ENCODE measurements around the gene TIMM8A. TPM values are rescaled to one million over a fixed set of nuclear protein-coding genes. Genes with fewer than 3 reads are reported as not detected.

Gene TIMM8A
- total RNA-seq, 5 donors from 2014 or later (not counting 1 experiment from before 2014, with no cell fraction given) = 5.1 to 11.4 (median 9.8) TPM

GRCh38 chrX:101385026-101385684, 36.6 kb upstream of the TIMM8A start:
- no peaks in the 10 kb centered on the region for H3K9me3 Mint-ChIP-seq
- no peak overlapping the region for H3K27ac Mint-ChIP-seq
- H3K4me3 Mint-ChIP-seq = peak overlapping the region in 1 of 3 donors; percentile 76
- Histone ChIP-seq H3K27ac (ENCODE audit: low read length) (no peak overlapping the region), H3K9me3 (no peaks in the 10 kb centered on the region), H3K36me3 (ENCODE audit: control insufficient read depth in 2 of 2, extremely low read depth in 1 of 2, insufficient read depth in 1 of 2, low read length in 1 of 2) (no peaks in the 10 kb centered on the region), H3K27me3 (replicated peaks in 1 of 2; ENCODE audit: control insufficient read depth in 2 of 2, extremely low read depth in 1 of 2, insufficient read depth in 2 of 2, low read length in 1 of 2) (no peaks in the 10 kb centered on the region), H3K4me1 (ENCODE audit: control insufficient read depth in 1 of 2, extremely low read depth in 1 of 2, insufficient read depth in 2 of 2, low read length in 2 of 2) (no peaks in the 10 kb centered on the region), H3K4me3 (ENCODE audit: control insufficient read depth in 1 of 2, extremely low read depth in 1 of 2, low read length in 1 of 2) (no peak overlapping the region)
- WGBS (ENCODE audit: insufficient coverage) = 86% methylated on average over 3 of the region's 7 CpGs
- peaks cover 0 to 3% (median under 1%) of the 10 kb centered on the region in 3 donors for H3K4me1 Mint-ChIP-seq
- ATAC-seq (replicated peaks in 1 of 4) (no peak), DNase-seq (no peak)
- CTCF ChIA-PET = no interaction called here
- H3K27me3 Mint-ChIP-seq = peaks cover 0 to 4% of the 10 kb centered on the region in 2 donors
- POLR2A ChIA-PET = no interaction called here
- H3K36me3 Mint-ChIP-seq = no peaks in the 10 kb centered on the region

DNA sequence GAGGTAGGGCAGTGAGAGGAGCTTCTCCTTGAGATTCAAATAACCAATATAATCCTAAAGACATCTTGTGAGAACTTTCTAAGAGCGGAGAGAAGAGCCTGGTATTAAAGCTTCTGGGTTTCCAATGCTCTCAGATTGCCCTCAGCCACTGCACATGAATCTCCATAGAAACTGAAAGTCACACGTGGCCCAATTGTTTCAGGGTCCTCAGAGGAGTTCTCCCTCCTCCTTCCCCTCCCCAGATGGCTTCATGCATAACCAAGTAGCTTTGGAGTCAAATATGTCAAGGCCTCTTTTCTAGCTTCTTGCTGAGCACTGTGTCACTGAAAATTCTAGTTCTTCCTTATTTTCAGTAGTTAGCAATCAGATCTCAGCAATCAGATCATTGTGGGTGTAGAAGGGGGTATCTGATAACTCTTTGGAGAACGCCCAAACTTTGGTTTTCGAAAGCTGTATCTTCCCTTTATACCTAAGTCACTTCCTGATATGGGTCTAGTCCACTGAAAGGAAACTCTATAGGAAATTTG, 35.2 kb upstream of the TIMM8A start:
- H3K27ac Mint-ChIP-seq = no peak overlapping the region
- no peak overlapping the region for H3K4me3 ChIP-seq (ENCODE audit: control insufficient read depth in 1 of 2, extremely low read depth in 1 of 2, low read length in 1 of 2)
- H3K27ac ChIP-seq (ENCODE audit: low read length) = no peak overlapping the region
- H3K27me3 Mint-ChIP-seq = peaks cover 0 to 11% of the 10 kb centered on the region in 2 donors
- POLR2A ChIA-PET = no interaction called here
- no peaks in the 10 kb centered on the region for H3K27me3 ChIP-seq (replicated peaks in 1 of 2; ENCODE audit: control insufficient read depth in 2 of 2, extremely low read depth in 1 of 2, insufficient read depth in 2 of 2, low read length in 1 of 2)
- peaks cover 0 to 3% (median 0%) of the 10 kb centered on the region in 3 donors for H3K4me1 Mint-ChIP-seq
- ATAC-seq (replicated peaks in 1 of 4) = no peak
- no peaks in the 10 kb centered on the region for H3K4me1 ChIP-seq (ENCODE audit: control insufficient read depth in 1 of 2, extremely low read depth in 1 of 2, insufficient read depth in 2 of 2, low read length in 2 of 2)
- H3K4me3 Mint-ChIP-seq = no peak overlapping the region
- WGBS (ENCODE audit: insufficient coverage) = 20% methylated on average over 1 of the region's 4 CpGs
- no peaks in the 10 kb centered on the region for H3K36me3 ChIP-seq (ENCODE audit: control insufficient read depth in 2 of 2, extremely low read depth in 1 of 2, insufficient read depth in 1 of 2, low read length in 1 of 2)
- DNase-seq = no peak
- no peaks in the 10 kb centered on the region for H3K36me3 Mint-ChIP-seq
- CTCF ChIA-PET = interaction anchor here in 1 of 2 donors (0.6 kb wide), 2 partner anchors 8 to 26 kb away, joined by 3 to 4 read pairs; no protein-coding TSS in a partner anchor
- H3K9me3 ChIP-seq = no peaks in the 10 kb centered on the region
- H3K9me3 Mint-ChIP-seq = no peaks in the 10 kb centered on the region

DNA sequence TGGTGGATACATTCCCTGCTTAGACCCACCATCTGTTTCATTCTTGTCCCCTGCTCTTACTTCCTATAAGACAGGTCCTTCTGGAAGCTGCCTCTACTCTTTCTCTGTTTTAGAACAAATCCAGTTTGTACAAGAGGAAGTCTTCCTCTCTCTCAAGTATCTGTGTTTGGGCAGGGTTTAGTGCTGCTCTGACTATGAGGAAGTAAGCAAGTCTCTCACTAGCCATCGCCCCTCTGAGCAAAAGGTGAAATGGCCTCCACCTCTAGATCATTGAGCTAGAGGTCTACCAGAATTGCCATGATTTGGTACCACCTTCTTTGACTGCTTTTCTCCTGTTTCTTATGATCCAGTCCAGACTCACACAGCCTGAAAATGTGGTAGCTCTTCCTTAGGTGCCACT, 29.0 kb upstream of the TIMM8A start:
- Mint-ChIP-seq H3K27ac (no peak overlapping the region), H3K36me3 (no peaks in the 10 kb centered on the region), H3K4me1 (no peaks in the 10 kb centered on the region), H3K27me3 (peaks cover 0 to 23% of the 10 kb centered on the region in 2 donors), H3K9me3 (no peaks in the 10 kb centered on the region), H3K4me3 (no peak overlapping the region)
- H3K4me1 ChIP-seq (ENCODE audit: control insufficient read depth in 1 of 2, extremely low read depth in 1 of 2, insufficient read depth in 2 of 2, low read length in 2 of 2) = no peaks in the 10 kb centered on the region
- POLR2A ChIA-PET = interaction anchor here in 1 of 2 donors (0.9 kb wide), 1 partner anchor 15 kb away, joined by 3 read pairs; no protein-coding TSS in a partner anchor
- ATAC-seq (replicated peaks in 1 of 4) (no peak), DNase-seq (no peak)
- no peaks in the 10 kb centered on the region for H3K27me3 ChIP-seq (replicated peaks in 1 of 2; ENCODE audit: control insufficient read depth in 2 of 2, extremely low read depth in 1 of 2, insufficient read depth in 2 of 2, low read length in 1 of 2)
- no CpG with 5 or more reads among the region's 1 CpG for WGBS (ENCODE audit: insufficient coverage)
- H3K9me3 ChIP-seq = no peaks in the 10 kb centered on the region
- H3K27ac ChIP-seq (ENCODE audit: low read length) = no peak overlapping the region
- no peak overlapping the region for H3K4me3 ChIP-seq (ENCODE audit: control insufficient read depth in 1 of 2, extremely low read depth in 1 of 2, low read length in 1 of 2)
- H3K36me3 ChIP-seq (ENCODE audit: control insufficient read depth in 2 of 2, extremely low read depth in 1 of 2, insufficient read depth in 1 of 2, low read length in 1 of 2) = no peaks in the 10 kb centered on the region
- CTCF ChIA-PET = interaction anchor here in 1 of 2 donors (0.9 kb wide), 1 partner anchor 9 kb away, joined by 3 read pairs; no protein-coding TSS in a partner anchor

- no peaks in the 10 kb centered on the region for H3K4me1 ChIP-seq (ENCODE audit: control insufficient read depth in 1 of 2, extremely low read depth in 1 of 2, insufficient read depth in 2 of 2, low read length in 2 of 2)
- H3K4me3 ChIP-seq (ENCODE audit: control insufficient read depth in 1 of 2, extremely low read depth in 1 of 2, low read length in 1 of 2) = no peak overlapping the region
- Mint-ChIP-seq H3K36me3 (no peaks in the 10 kb centered on the region), H3K9me3 (no peaks in the 10 kb centered on the region), H3K27me3 (peaks cover 0 to 34% of the 10 kb centered on the region in 2 donors), H3K27ac (no peak overlapping the region), H3K4me1 (peaks cover 0 to 4% (median 0%) of the 10 kb centered on the region in 3 donors), H3K4me3 (no peak overlapping the region)
- DNase-seq = no peak
- WGBS (ENCODE audit: insufficient coverage) = 29% methylated on average over 1 of the region's 3 CpGs
- no peak overlapping the region for H3K27ac ChIP-seq (ENCODE audit: low read length)
- no peak for ATAC-seq (replicated peaks in 1 of 4)
- POLR2A ChIA-PET = no interaction called here
- no peaks in the 10 kb centered on the region for H3K36me3 ChIP-seq (ENCODE audit: control insufficient read depth in 2 of 2, extremely low read depth in 1 of 2, insufficient read depth in 1 of 2, low read length in 1 of 2)
- CTCF ChIA-PET = no interaction called here
- H3K27me3 ChIP-seq (replicated peaks in 1 of 2; ENCODE audit: control insufficient read depth in 2 of 2, extremely low read depth in 1 of 2, insufficient read depth in 2 of 2, low read length in 1 of 2) = no peaks in the 10 kb centered on the region
- no peaks in the 10 kb centered on the region for H3K9me3 ChIP-seq
These were observed 22.5 kb upstream of the TIMM8A start for GRCh38 chrX:101370888-101371504.

- H3K27ac ChIP-seq (ENCODE audit: low read length) = no peak overlapping the region
- no peaks in the 10 kb centered on the region for H3K36me3 ChIP-seq (ENCODE audit: control insufficient read depth in 2 of 2, extremely low read depth in 1 of 2, insufficient read depth in 1 of 2, low read length in 1 of 2)
- H3K9me3 Mint-ChIP-seq = no peaks in the 10 kb centered on the region
- H3K4me3 ChIP-seq (ENCODE audit: control insufficient read depth in 1 of 2, extremely low read depth in 1 of 2, low read length in 1 of 2) = no peak overlapping the region
- no peak for DNase-seq
- no peaks in the 10 kb centered on the region for H3K27me3 ChIP-seq (replicated peaks in 1 of 2; ENCODE audit: control insufficient read depth in 2 of 2, extremely low read depth in 1 of 2, insufficient read depth in 2 of 2, low read length in 1 of 2)
- no peaks in the 10 kb centered on the region for H3K4me1 ChIP-seq (ENCODE audit: control insufficient read depth in 1 of 2, extremely low read depth in 1 of 2, insufficient read depth in 2 of 2, low read length in 2 of 2)
- no peak overlapping the region for H3K4me3 Mint-ChIP-seq
- ChIA-PET CTCF (no interaction called here), POLR2A (interaction anchor here in 1 of 2 donors (0.6 kb wide), 1 partner anchor 577 kb away, joined by 4 read pairs; no protein-coding TSS in a partner anchor)
- no peak overlapping the region for H3K27ac Mint-ChIP-seq
- WGBS (ENCODE audit: insufficient coverage) = no CpG with 5 or more reads among the region's 6 CpGs
- peaks cover 0 to 4% (median 0%) of the 10 kb centered on the region in 3 donors for H3K4me1 Mint-ChIP-seq
- H3K36me3 Mint-ChIP-seq = no peaks in the 10 kb centered on the region
- ATAC-seq (replicated peaks in 1 of 4) = no peak
- no peaks in the 10 kb centered on the region for H3K9me3 ChIP-seq
- H3K27me3 Mint-ChIP-seq = peaks cover 0 to 25% of the 10 kb centered on the region in 2 donors
These were observed 21.1 kb upstream of the TIMM8A start for GRCh38 chrX:101369687-101370086.

DNA sequence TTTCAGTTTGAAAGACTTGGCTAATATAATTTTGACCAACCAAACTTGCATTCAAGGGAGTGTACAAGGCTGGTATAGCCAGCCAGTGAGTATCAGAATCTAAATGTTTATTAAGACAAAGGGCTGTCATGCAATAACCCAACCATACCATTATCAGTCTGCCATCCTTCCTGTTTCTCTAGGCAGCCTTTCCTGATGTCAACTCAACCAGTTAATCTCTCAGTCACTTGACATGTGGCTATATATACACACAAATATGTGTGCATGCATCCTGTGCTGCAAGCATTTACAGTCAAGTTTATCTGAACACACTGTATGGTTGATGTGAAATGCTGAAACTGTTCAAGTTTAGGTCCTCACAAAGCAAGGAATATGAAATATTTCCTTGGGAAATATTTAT, 20.3 kb upstream of the TIMM8A start:
- no peak overlapping the region for H3K4me3 Mint-ChIP-seq

More for the DNA sequence above, 20.3 kb upstream of the TIMM8A start:
- ChIA-PET CTCF (interaction anchor here in 1 of 2 donors (1.0 kb wide), 1 partner anchor 9 kb away, joined by 3 read pairs; no protein-coding TSS in a partner anchor), POLR2A (no interaction called here)
- no peak overlapping the region for H3K27ac Mint-ChIP-seq
- Histone ChIP-seq H3K4me3 (ENCODE audit: control insufficient read depth in 1 of 2, extremely low read depth in 1 of 2, low read length in 1 of 2) (no peak overlapping the region), H3K36me3 (ENCODE audit: control insufficient read depth in 2 of 2, extremely low read depth in 1 of 2, insufficient read depth in 1 of 2, low read length in 1 of 2) (no peaks in the 10 kb centered on the region), H3K27me3 (replicated peaks in 1 of 2; ENCODE audit: control insufficient read depth in 2 of 2, extremely low read depth in 1 of 2, insufficient read depth in 2 of 2, low read length in 1 of 2) (no peaks in the 10 kb centered on the region), H3K27ac (ENCODE audit: low read length) (no peak overlapping the region), H3K9me3 (no peaks in the 10 kb centered on the region), H3K4me1 (ENCODE audit: control insufficient read depth in 1 of 2, extremely low read depth in 1 of 2, insufficient read depth in 2 of 2, low read length in 2 of 2) (no peaks in the 10 kb centered on the region)
- ATAC-seq (replicated peaks in 1 of 4) (no peak), DNase-seq (no peak)
- H3K9me3 Mint-ChIP-seq = no peaks in the 10 kb centered on the region
- peaks cover 0 to 18% of the 10 kb centered on the region in 2 donors for H3K27me3 Mint-ChIP-seq
- peaks cover 0 to 4% (median 0%) of the 10 kb centered on the region in 3 donors for H3K4me1 Mint-ChIP-seq
- no peaks in the 10 kb centered on the region for H3K36me3 Mint-ChIP-seq

Data from T-cell (primary cell).